22Rv1 (cell line): ENCODE measurements around the gene CFAP251.

Experiments
- H3K27ac ChIP-seq: fragments of 450-650 bp; 2 replicates; pipeline ENCODE4 v1.5.1; 2017
- CTCF ChIP-seq: fragments of 450-650 bp; IDR thresholded peaks from 2 replicates; pipeline ENCODE4 v1.5.1; 2017; ENCODE audit warnings: mild to moderate bottlenecking
- ZFX ChIP-seq: fragments of 450-650 bp; IDR thresholded peaks from 2 replicates; pipeline ENCODE4 v1.6.1; 2017; ENCODE audit warnings: antibody characterized with exemption, borderline replicate concordance

Gene CFAP251

GRCh38 chr12:122021822-122022392 is 103.5 kb downstream of the CFAP251 start, which contains the start of gene BCL7A:
BCL7A (plus strand) TSS chr12:122021884; CDS start chr12:122022092, 208 bp downstream.
- TF ChIP-seq ZFX (no peak), CTCF (no peak)
- peak within 1 kb of the TSS; percentile 87 for H3K27ac ChIP-seq

GRCh38 chr12:122022393-122023338 is 104.3 kb downstream of the CFAP251 start:
- H3K27ac ChIP-seq, result peak overlapping the region; percentile 87
- no peak for TF ChIP-seq CTCF
- no peak for TF ChIP-seq ZFX

- peak overlapping the region; percentile 87 for H3K27ac ChIP-seq
- TF ChIP-seq ZFX, result no peak
- no peak for TF ChIP-seq CTCF
Measured at GRCh38 chr12:122023339-122024131, 105.1 kb downstream of the CFAP251 start.

GRCh38 chr12:122024132-122024785 is 105.9 kb downstream of the CFAP251 start:
- peak overlapping the region; percentile 87 for H3K27ac ChIP-seq
- no peak for TF ChIP-seq ZFX
- no peak for TF ChIP-seq CTCF

GRCh38 chr12:122026706-122027333 is 108.4 kb downstream of the CFAP251 start:
- H3K27ac ChIP-seq, result no peak overlapping the region
- no peak for TF ChIP-seq CTCF
- TF ChIP-seq ZFX, result no peak

GRCh38 chr12:122028165-122028904 is 109.9 kb downstream of the CFAP251 start:
- H3K27ac ChIP-seq, result no peak overlapping the region
- no peak for TF ChIP-seq ZFX
- TF ChIP-seq CTCF, result no peak
